OCI-LY7 (cell line): Measurements from ENCODE around the gene SCFD2.
"Not testable (repeated sequence)": the region's sequence is repeated elsewhere in the genome, so short reads cannot be mapped to it uniquely, and the experiment has no call there.

Source experiments
- EZH2phosphoT487 ChIP-seq: fragments of 200-600 bp; sonication (generic); IDR thresholded peaks from 2 replicates; pipeline ENCODE4 v1.6.1; 2018; ENCODE audit warnings: low read depth, borderline replicate concordance, mild to moderate bottlenecking, mixed run types, antibody characterized with exemption, low read length, moderate library complexity, mixed read lengths
- TF ChIP-seq, protein P1 (sequence below): fragments of 200-600 bp; sonication (generic); conservative IDR thresholded peaks from 2 replicates; pipeline ENCODE4 v1.5.1; 2014; ENCODE audit warnings: mild to moderate bottlenecking, antibody characterized with exemption, low read length, moderate library complexity, mixed read lengths

DNA sequence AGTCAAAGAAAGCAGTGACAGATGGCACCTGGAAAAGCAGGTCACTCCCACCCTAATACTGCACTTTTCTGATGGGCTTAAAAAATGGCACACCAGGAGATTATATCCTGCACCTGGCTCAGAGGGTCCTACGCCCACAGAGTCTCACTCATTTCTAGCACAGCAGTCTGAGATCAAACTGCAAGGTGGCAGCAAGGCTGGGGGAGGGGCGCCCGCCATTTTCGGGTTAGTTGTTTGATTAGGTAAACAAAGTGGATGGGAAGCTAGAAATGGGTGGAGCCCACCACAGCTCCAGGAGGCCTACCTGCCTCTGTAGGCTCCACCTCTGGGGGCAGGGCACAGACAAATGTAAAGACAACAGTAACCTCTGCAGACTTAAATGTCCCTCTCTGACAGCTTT is 188.1 kb downstream of the SCFD2 start:
- TF ChIP-seq, protein P1, sequence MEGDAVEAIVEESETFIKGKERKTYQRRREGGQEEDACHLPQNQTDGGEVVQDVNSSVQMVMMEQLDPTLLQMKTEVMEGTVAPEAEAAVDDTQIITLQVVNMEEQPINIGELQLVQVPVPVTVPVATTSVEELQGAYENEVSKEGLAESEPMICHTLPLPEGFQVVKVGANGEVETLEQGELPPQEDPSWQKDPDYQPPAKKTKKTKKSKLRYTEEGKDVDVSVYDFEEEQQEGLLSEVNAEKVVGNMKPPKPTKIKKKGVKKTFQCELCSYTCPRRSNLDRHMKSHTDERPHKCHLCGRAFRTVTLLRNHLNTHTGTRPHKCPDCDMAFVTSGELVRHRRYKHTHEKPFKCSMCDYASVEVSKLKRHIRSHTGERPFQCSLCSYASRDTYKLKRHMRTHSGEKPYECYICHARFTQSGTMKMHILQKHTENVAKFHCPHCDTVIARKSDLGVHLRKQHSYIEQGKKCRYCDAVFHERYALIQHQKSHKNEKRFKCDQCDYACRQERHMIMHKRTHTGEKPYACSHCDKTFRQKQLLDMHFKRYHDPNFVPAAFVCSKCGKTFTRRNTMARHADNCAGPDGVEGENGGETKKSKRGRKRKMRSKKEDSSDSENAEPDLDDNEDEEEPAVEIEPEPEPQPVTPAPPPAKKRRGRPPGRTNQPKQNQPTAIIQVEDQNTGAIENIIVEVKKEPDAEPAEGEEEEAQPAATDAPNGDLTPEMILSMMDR = not testable (repeated sequence)
- TF ChIP-seq EZH2phosphoT487 = not testable (repeated sequence)
